ENCODE measurements around the gene APLP1. TPM values are rescaled to one million over a fixed set of nuclear protein-coding genes. Genes with fewer than 3 reads are reported as not detected.
"Not testable (repeated sequence)": the region's sequence is repeated elsewhere in the genome, so short reads cannot be mapped to it uniquely, and the experiment has no call there.

APLP1 gene
- total and polyA plus RNA-seq, 5 donors = 18.0 to 33.2 (median 21.4) TPM

DNA sequence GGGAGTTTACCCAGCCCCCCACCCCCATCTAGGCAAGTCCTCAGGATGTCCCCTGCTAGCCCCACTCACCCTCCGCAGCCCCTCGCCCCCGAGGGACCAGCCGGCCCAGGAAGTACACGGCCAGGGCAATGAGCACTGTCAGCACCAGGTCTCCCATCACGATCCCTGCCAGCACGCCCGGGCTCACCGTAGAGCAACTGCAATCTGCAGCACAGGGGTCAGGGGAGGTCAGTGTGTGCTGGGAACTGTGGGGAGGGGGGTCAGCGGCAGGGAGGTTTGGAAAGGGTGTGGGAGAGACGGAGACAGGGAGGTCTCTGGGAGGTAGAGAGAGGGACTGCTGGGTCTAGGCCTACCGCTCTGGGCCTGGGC, 39.0 kb downstream of the APLP1 start:
- peak in 1 of 3 donors; percentile 66 for DNase-seq
- WGBS = 33% methylated on average over 12 of the region's 12 CpGs
- no peak overlapping the region for H3K27ac ChIP-seq (ENCODE audit: low read length)

DNA sequence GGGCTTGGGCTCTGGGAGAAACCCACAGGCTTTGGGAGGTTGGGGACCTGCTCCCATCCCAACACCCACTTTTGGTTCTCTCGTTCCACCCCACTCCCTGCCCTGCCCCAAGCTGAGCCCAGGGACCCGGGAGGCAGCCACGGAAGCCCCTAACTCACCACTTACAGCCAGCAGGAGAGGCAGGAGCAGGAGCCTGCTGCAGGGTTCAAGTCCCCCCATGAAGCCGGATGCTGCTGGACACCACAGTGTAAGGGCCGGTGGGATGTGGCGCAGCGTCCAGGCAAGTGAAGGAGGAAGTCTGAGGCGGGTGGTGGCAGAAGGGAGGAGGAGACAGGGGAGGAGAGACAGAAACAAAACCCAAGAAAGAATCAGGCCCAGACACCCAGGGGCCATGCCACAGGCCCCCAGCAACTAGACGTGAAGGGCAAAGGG, 39.7 kb downstream of the APLP1 start, which contains the start of gene TYROBP:
TYROBP (minus strand) TSS at position 286 of the 432 bp plus-strand sequence; CDS start at position 219, 67 bp downstream.
- no peaks in the 10 kb centered on the region for H3K9me3 ChIP-seq (ENCODE audit: control insufficient read depth, low read length)
- peak within 1 kb of the TSS; percentile 19 for H3K27ac ChIP-seq (ENCODE audit: low read length)
- ATAC-seq (peak; percentile 27 to 38), DNase-seq (peak in 2 of 3 donors; percentile 77 to 79)
- no peak within 1 kb of the TSS for H3K4me3 ChIP-seq (ENCODE audit: low read length)
- no peaks in the 10 kb centered on the region for H3K27me3 ChIP-seq (ENCODE audit: control insufficient read depth, insufficient read depth)
- 54% methylated on average over 9 of the region's 9 CpGs for WGBS
- H3K4me1 ChIP-seq (ENCODE audit: control insufficient read depth, insufficient read depth, low read length) = no peaks in the 10 kb centered on the region
- intact Hi-C loops (cut with DNase I) = no loop called here

More for the DNA sequence above, 39.0 kb downstream of the APLP1 start:
- Histone ChIP-seq H3K4me3 (ENCODE audit: low read length) (no peak overlapping the region), H3K4me1 (ENCODE audit: control insufficient read depth, insufficient read depth, low read length) (no peaks in the 10 kb centered on the region), H3K27me3 (ENCODE audit: control insufficient read depth, insufficient read depth) (no peaks in the 10 kb centered on the region), H3K9me3 (ENCODE audit: control insufficient read depth, low read length) (no peaks in the 10 kb centered on the region)
- intact Hi-C loops (cut with DNase I) = no loop called here
- ATAC-seq = no peak

DNA sequence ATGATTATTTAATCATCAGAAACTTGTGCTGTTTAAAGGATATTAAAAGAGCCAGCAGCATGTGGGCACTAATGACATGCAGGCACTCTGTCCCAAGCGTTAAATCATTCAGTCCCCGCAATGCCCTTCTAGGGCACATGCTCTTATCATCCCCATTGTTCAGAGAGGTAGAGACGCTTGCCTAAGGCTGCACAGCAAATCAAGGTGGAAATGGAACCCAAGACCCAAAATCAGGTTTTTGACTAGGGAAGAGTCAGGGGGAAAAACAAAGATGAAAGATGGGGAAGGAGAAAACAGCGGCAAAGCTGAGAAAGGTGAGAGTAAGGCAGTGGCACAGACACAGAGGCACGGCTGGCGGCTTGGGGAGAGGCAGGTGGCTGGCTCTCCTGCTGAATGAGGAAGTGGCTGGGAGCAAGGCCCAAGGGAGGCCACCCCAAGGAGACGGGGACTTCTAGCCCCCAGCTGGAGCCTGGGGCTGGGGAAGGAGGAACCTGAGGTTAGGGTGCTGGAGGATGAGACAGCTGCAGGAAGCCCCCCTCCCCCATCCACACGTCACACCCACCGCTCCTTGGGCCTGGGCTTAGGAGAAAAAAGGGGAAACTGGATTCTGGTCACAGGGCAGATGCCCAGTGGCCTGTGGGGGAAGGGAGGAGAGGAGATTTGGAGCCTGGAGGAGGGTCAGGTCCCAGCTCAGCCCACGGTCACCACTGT, 40.8 kb downstream of the APLP1 start:
- ATAC-seq = peak; percentile 75 to 80
- intact Hi-C loops (cut with DNase I) = no loop called here
- H3K9me3 ChIP-seq (ENCODE audit: control insufficient read depth, low read length) = no peaks in the 10 kb centered on the region
- H3K27me3 ChIP-seq (ENCODE audit: control insufficient read depth, insufficient read depth) = no peaks in the 10 kb centered on the region
- peak; percentile 75 to 90 (median 88) for DNase-seq
- WGBS = 73% methylated on average over 10 of the region's 10 CpGs
- peak overlapping the region; percentile 19 for H3K27ac ChIP-seq (ENCODE audit: low read length)
- H3K4me1 ChIP-seq (ENCODE audit: control insufficient read depth, insufficient read depth, low read length) = no peaks in the 10 kb centered on the region
- H3K4me3 ChIP-seq (ENCODE audit: low read length) = no peak overlapping the region

GRCh38 chr19:35909684-35910035, 41.3 kb downstream of the APLP1 start:
- ATAC-seq = no peak
- H3K4me1 ChIP-seq (ENCODE audit: control insufficient read depth, insufficient read depth, low read length) = no peaks in the 10 kb centered on the region
- no peaks in the 10 kb centered on the region for H3K27me3 ChIP-seq (ENCODE audit: control insufficient read depth, insufficient read depth)
- H3K4me3 ChIP-seq (ENCODE audit: low read length) = no peak overlapping the region
- H3K9me3 ChIP-seq (ENCODE audit: control insufficient read depth, low read length) = no peaks in the 10 kb centered on the region
- H3K27ac ChIP-seq (ENCODE audit: low read length) = no peak overlapping the region
- intact Hi-C loops (cut with DNase I) = no loop called here
- 70% methylated on average over 6 of the region's 6 CpGs for WGBS
- DNase-seq = no peak

DNA sequence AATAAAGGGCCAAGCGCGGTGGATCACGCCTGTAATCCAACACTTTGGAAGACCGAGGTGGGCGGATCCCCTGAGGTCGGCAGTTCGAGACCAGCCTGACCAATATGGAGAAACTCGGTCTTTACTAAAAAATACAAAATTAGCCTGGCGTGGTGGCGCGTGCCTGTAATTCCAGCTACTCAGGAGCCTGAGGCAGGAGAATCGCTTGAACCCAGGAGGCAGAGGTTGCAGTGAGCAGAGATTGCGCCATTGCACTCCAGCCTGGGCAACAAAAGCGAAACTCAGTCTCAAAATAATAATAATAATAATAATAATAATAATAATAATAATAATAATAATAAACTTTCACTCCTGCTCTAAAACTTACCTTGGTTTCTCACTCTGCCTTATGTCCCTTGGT, 42.0 kb downstream of the APLP1 start:
- H3K4me1 ChIP-seq (ENCODE audit: control insufficient read depth, insufficient read depth, low read length); H3K27me3 ChIP-seq (ENCODE audit: control insufficient read depth, insufficient read depth); H3K9me3 ChIP-seq (ENCODE audit: control insufficient read depth, low read length); intact Hi-C loops (cut with DNase I); H3K27ac ChIP-seq (ENCODE audit: low read length); ATAC-seq; H3K4me3 ChIP-seq (ENCODE audit: low read length): not testable (repeated sequence)
- DNase-seq = peak in 1 of 3 donors; percentile 18
- WGBS = 91% methylated on average over 14 of the region's 14 CpGs

DNA sequence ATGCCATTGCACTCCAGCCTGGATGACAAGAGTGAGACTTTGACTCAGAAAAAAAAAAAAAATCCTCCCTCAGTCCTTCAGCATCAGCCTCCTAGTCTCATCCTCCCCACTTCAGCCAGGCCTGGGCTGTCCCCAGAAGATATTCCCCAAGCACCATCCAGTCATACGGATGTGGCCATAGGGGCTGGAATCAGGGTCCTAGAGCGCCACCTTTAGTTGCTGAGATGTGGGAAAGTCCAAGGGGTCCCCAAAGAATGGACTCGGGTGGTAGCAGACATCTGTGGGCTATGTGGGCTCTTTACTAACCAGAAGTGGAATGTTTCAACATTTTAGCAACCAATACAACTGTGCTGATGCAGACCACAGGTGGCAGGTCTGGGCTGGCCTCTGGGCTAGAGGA, 42.8 kb downstream of the APLP1 start:
- 27% methylated on average over 3 of the region's 3 CpGs for WGBS
- H3K27ac ChIP-seq (ENCODE audit: low read length) = no peak overlapping the region
- H3K4me3 ChIP-seq (ENCODE audit: low read length) = no peak overlapping the region
- no peaks in the 10 kb centered on the region for H3K4me1 ChIP-seq (ENCODE audit: control insufficient read depth, insufficient read depth, low read length)
- no peaks in the 10 kb centered on the region for H3K27me3 ChIP-seq (ENCODE audit: control insufficient read depth, insufficient read depth)
- H3K9me3 ChIP-seq (ENCODE audit: control insufficient read depth, low read length) = no peaks in the 10 kb centered on the region
- DNase-seq (peak in 1 of 3 donors; percentile 9), ATAC-seq (no peak)
- intact Hi-C loops (cut with DNase I) = no loop called here

DNA sequence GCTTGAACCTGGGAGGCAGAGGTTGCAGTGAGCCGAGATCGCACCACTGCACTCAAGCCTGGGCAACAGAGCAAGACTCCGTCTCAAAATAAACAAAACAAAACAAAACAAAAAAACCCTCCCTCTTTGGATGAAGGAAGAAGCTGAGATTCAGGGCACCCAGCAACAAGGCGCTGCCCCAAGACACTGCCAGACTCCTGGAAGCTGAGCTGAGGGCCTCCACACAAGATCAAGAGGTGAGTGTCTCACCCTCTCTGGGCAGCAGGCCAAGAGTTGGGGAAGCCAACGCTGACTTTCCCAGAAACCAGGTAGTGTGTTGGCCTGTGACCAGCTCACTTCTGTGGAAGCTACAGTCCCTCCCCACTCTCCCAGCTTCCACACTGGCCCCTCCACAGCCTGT, 43.4 kb downstream of the APLP1 start:
- H3K27me3 ChIP-seq (ENCODE audit: control insufficient read depth, insufficient read depth) = no peaks in the 10 kb centered on the region
- no peak overlapping the region for H3K27ac ChIP-seq (ENCODE audit: low read length)
- 64% methylated on average over 5 of the region's 5 CpGs for WGBS
- no peaks in the 10 kb centered on the region for H3K4me1 ChIP-seq (ENCODE audit: control insufficient read depth, insufficient read depth, low read length)
- H3K4me3 ChIP-seq (ENCODE audit: low read length) = no peak overlapping the region
- intact Hi-C loops (cut with DNase I) = no loop called here
- H3K9me3 ChIP-seq (ENCODE audit: control insufficient read depth, low read length) = no peaks in the 10 kb centered on the region
- ATAC-seq = no peak
- DNase-seq = peak in 1 of 3 donors; percentile 36

- Histone ChIP-seq H3K4me3 (ENCODE audit: low read length) (no peak overlapping the region), H3K27ac (ENCODE audit: low read length) (no peak overlapping the region)
- ATAC-seq = no peak
These were observed 45.2 kb downstream of the APLP1 start for GRCh38 chr19:35913589-35913988.

DNA sequence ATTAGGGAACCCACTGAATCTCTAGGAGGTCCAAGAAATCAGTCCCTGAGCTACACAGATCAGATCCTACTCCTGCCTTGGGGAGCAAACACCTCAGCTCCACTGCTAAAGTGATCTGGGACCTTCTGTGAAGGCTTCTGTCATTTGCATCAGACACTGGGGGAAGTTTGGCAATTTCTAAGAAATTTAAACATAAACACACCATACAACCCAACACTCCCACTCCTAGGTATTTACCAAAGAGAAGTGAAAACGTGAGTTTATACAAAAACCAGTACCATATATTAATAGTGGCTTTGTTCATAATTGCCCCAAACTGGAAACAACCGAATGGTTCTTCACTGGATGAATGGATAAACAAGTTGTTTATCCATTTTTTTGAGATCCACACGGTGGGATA, 47.1 kb downstream of the APLP1 start:
- DNase-seq (no peak), ATAC-seq (no peak)
- Histone ChIP-seq H3K4me3 (ENCODE audit: low read length) (no peak overlapping the region), H3K9me3 (ENCODE audit: control insufficient read depth, low read length) (no peaks in the 10 kb centered on the region), H3K27me3 (ENCODE audit: control insufficient read depth, insufficient read depth) (no peaks in the 10 kb centered on the region), H3K4me1 (ENCODE audit: control insufficient read depth, insufficient read depth, low read length) (no peaks in the 10 kb centered on the region), H3K27ac (ENCODE audit: low read length) (no peak overlapping the region)
- intact Hi-C loops (cut with DNase I) = no loop called here
- 64% methylated on average over 3 of the region's 3 CpGs for WGBS

More at GRCh38 chr19:35913589-35913988, 45.2 kb downstream of the APLP1 start:
- no peaks in the 10 kb centered on the region for H3K9me3 ChIP-seq (ENCODE audit: control insufficient read depth, low read length)
- WGBS = 56% methylated on average over 7 of the region's 7 CpGs
- H3K4me1 ChIP-seq (ENCODE audit: control insufficient read depth, insufficient read depth, low read length) = no peaks in the 10 kb centered on the region
- DNase-seq = peak in 1 of 3 donors; percentile 0
- intact Hi-C loops (cut with DNase I) = no loop called here
- H3K27me3 ChIP-seq (ENCODE audit: control insufficient read depth, insufficient read depth) = no peaks in the 10 kb centered on the region

DNA sequence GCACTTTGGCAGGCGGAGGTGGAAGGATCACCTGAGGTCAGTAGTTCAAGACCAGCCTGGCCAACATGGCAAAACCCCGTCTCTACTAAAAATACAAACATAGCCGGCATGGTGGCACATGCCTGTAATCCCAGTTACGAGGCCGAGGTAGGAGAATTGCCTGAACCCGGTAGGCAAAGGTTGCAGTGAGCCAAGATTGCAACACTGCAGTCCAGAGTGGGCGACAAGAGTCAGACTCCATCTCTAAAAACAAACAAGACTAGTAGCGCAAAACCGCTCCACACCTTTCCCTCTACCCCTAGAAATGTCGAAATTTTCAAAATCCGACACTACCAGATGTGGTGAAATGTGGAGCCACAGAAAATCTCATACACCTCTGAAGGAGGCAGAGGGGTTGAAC, 50.9 kb downstream of the APLP1 start:
- Histone ChIP-seq H3K9me3 (ENCODE audit: control insufficient read depth, low read length) (no peaks in the 10 kb centered on the region), H3K27me3 (ENCODE audit: control insufficient read depth, insufficient read depth) (no peaks in the 10 kb centered on the region), H3K27ac (ENCODE audit: low read length) (no peak overlapping the region), H3K4me1 (ENCODE audit: control insufficient read depth, insufficient read depth, low read length) (no peaks in the 10 kb centered on the region), H3K4me3 (ENCODE audit: low read length) (no peak overlapping the region)
- 90% methylated on average over 11 of the region's 11 CpGs for WGBS
- DNase-seq = peak in 1 of 3 donors; percentile 2
- intact Hi-C loops (cut with DNase I) = no loop called here
- ATAC-seq = no peak

- Histone ChIP-seq H3K9me3 (ENCODE audit: control insufficient read depth, low read length) (no peaks in the 10 kb centered on the region), H3K27ac (ENCODE audit: low read length) (no peak overlapping the region), H3K27me3 (ENCODE audit: control insufficient read depth, insufficient read depth) (no peaks in the 10 kb centered on the region), H3K4me1 (ENCODE audit: control insufficient read depth, insufficient read depth, low read length) (no peaks in the 10 kb centered on the region), H3K4me3 (ENCODE audit: low read length) (no peak overlapping the region)
- intact Hi-C loops (cut with DNase I) = no loop called here
- no peak for DNase-seq
- WGBS = 85% methylated on average over 6 of the region's 6 CpGs
- ATAC-seq = no peak
These were observed 52.6 kb downstream of the APLP1 start for GRCh38 chr19:35921012-35921411.

Data from right cardiac atrium (tissue), 5 donors.